NCI-H460 (cell line): ENCODE data around the gene DPH3. TPM values are rescaled to one million over a fixed set of nuclear protein-coding genes. Genes with fewer than 3 reads are reported as not detected.

Source experiments
- DNase-seq: peaks from one replicate; pipeline ENCODE4 v3.0.0-alpha.2; 2016; ENCODE audit warnings: low read depth; ENCODE audit errors: extremely low read depth
- total RNA-seq: library from RNA; depleted of rRNA; stranded (reverse); fragments of >200 nt; shearing (Covaris generic); gene quantifications from 2 replicates; pipeline ENCODE4 v1.2.3, GENCODE V29; 2014

The DPH3 gene
- total RNA-seq, 1 experiment from 2014 or later: 11.6 TPM

- DNase-seq: no peak
These were observed 7.4 kb downstream of the DPH3 start for GRCh38 chr3:16257309-16257708.

GRCh38 chr3:16255726-16256125 lies 9.0 kb downstream of the DPH3 start:
- no peak for DNase-seq

GRCh38 chr3:16255326-16255725 lies 9.4 kb downstream of the DPH3 start:
- DNase-seq: no peak

GRCh38 chr3:16254916-16255315 lies 9.8 kb downstream of the DPH3 start:
- DNase-seq: no peak

- no peak for DNase-seq
These were observed 11.1 kb downstream of the DPH3 start for GRCh38 chr3:16253601-16254000.

- no peak for DNase-seq
These were observed 11.8 kb downstream of the DPH3 start for GRCh38 chr3:16252988-16253387.

- DNase-seq: no peak
These were observed 12.3 kb downstream of the DPH3 start for GRCh38 chr3:16252243-16252978.

GRCh38 chr3:16251316-16252085 lies 13.2 kb downstream of the DPH3 start:
- DNase-seq: no peak

GRCh38 chr3:16249886-16250285 lies 14.9 kb downstream of the DPH3 start:
- no peak for DNase-seq

- no peak for DNase-seq
These were observed 15.4 kb downstream of the DPH3 start for GRCh38 chr3:16249336-16249735.

- DNase-seq: no peak
These were observed 16.2 kb downstream of the DPH3 start for GRCh38 chr3:16248556-16248955.

- DNase-seq: peak; percentile 78
These were observed 17.3 kb downstream of the DPH3 start for GRCh38 chr3:16247282-16248061.

- no peak for DNase-seq
These were observed 19.1 kb downstream of the DPH3 start for GRCh38 chr3:16245609-16246008.

GRCh38 chr3:16243706-16244490 lies 20.8 kb downstream of the DPH3 start:
- no peak for DNase-seq

GRCh38 chr3:16242177-16242576 lies 22.6 kb downstream of the DPH3 start:
- no peak for DNase-seq

- DNase-seq: no peak
These were observed 23.5 kb downstream of the DPH3 start for GRCh38 chr3:16241225-16241624.

GRCh38 chr3:16240229-16241023 lies 24.3 kb downstream of the DPH3 start:
- peak; percentile 67 for DNase-seq

- no peak for DNase-seq
These were observed 25.0 kb downstream of the DPH3 start for GRCh38 chr3:16239780-16240179.

GRCh38 chr3:16239086-16239770 lies 25.5 kb downstream of the DPH3 start:
- DNase-seq: no peak
